Stimulated activated CD4-positive, alpha-beta T cell treated with anti-CD3 and anti-CD28 coated beads, Interleukin-12 subunit alpha, Interleukin-12 subunit beta, amount 100 ng/mL, for 24 hours (primary cell): Measurements from ENCODE around the gene LCA5.
A peak's percentile ranks its signal among the peaks of the same experiment; 100 is the strongest.
"Not testable (repeated sequence)": the region's sequence is repeated elsewhere in the genome, so short reads cannot be mapped to it uniquely, and the experiment has no call there.

ENCODE experiments used
- DNase-seq, 2 experiments: peaks; one replicate each; pipeline ENCODE4 v3.0.0-alpha.2; 2020; ENCODE audit warnings: low read depth in 2 of 2

LCA5 gene

GRCh38 chr6:79536954-79537747 is at the start of gene LCA5:
LCA5 (minus strand) TSS chr6:79537430; CDS start chr6:79518894, 18,536 bp downstream.
- DNase-seq: peak; percentile 70 to 71

- DNase-seq: no peak
These were observed 49.3 kb upstream of the LCA5 start for GRCh38 chr6:79586548-79586947.

GRCh38 chr6:79584332-79584731 is 47.1 kb upstream of the LCA5 start:
- DNase-seq: no peak

- not testable (repeated sequence) for DNase-seq
These were observed 40.7 kb upstream of the LCA5 start for GRCh38 chr6:79577926-79578325.

- no peak for DNase-seq
These were observed 37.5 kb upstream of the LCA5 start for GRCh38 chr6:79574630-79575225.

GRCh38 chr6:79574174-79574573 is 36.9 kb upstream of the LCA5 start:
- DNase-seq: no peak

- DNase-seq: no peak
These were observed 33.8 kb upstream of the LCA5 start for GRCh38 chr6:79571030-79571367.

- no peak for DNase-seq
These were observed 33.1 kb upstream of the LCA5 start for GRCh38 chr6:79570129-79571029.

DNA sequence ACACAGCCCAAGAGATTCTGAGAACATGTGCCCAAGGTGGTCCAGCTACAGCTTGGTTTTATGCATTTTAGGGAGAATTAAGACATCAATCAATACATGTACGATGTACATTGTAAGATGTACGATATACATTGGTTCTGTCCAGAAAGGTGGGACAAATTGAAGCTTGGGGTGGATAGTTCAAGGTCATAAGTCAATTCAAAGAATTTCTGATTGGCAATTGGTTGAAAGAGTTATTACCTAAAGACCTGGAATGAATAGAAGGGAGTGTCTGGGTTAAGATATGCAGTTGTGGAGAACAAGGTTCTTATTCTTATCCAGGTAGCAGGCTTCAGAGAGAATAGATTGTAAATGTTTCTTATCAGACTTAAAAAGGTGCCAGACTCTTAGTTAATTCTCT is 31.8 kb upstream of the LCA5 start:
- DNase-seq: no peak

DNA sequence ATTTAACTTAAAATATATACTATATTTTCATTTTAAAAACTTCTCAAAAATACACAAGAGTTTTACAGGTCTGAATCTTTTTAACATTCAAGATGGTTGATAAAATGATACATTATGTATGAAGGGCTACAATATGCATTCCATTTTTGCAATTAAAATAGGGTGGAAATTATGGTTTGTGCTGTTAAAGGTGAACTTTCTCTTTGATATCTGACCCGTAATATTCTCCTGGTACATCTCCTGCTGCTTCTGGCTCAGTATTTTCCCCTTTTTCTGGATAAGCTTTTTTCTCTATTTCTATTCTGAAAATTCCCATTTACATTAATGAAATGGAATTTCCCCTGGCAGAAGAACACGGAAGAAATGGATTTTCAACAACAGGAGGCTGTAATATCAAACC is 27.4 kb upstream of the LCA5 start:
- DNase-seq: no peak

DNA sequence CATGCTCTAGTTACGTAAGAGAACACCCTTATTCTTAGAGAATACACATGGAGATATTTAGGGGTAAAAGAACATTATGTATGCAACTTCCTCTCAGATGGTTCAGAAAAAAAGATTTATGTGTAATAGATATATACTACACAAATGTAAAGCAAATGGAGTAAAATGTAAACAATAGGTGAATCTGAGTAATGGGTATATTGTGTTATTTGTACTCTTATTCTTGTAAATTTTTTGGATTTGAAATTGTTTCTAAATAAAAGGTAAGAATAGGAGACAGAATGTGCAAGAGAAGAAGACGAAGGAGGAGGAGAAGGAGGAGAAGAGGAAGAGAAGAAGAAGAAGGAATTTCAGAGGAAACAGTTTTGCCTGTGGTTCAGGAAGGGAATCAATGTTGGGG is 22.5 kb upstream of the LCA5 start:
- DNase-seq: no peak

GRCh38 chr6:79557673-79558467 is 20.6 kb upstream of the LCA5 start:
- DNase-seq: no peak

- no peak for DNase-seq
These were observed 17.1 kb upstream of the LCA5 start for GRCh38 chr6:79554305-79554704.

GRCh38 chr6:79551401-79551800 is 14.2 kb upstream of the LCA5 start:
- DNase-seq: no peak

DNA sequence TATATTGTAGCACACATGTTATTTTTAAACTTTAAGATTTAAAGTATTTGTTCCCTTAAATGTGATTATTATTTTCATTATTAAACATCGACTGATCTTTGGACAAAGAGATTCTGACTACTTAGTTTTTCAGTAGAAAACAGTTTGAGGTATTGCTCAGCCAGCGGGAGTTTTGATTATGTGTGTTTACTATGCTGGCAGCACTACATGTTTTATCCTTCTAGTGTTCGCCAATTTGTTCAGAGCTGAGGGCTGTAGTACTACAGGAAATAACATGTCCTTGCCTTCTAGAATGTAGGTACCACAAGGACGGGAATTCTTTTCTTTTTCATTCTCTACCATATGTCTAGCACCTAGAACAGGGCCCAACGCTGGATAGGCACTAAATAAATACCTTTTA is 11.1 kb upstream of the LCA5 start:
- no peak for DNase-seq

DNA sequence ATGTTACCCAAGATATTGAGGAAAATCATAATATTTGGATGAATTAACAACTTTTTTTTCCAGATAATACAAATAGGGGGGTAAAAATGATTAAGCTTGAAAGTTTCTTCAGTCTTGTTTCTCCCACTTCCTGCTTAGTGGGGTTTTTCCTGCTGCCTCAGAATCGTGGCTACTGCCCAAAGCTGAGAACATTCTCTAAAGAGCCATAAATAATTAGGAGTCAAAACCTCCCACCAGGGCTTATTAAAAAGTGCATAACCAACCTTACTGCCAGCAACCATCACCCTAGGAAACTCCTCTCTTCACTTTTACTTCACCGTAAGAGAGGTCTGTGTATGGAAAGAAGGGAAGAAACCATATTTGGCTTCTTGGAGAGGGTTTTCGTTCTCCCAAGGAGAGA is 9.0 kb upstream of the LCA5 start:
- no peak for DNase-seq

DNA sequence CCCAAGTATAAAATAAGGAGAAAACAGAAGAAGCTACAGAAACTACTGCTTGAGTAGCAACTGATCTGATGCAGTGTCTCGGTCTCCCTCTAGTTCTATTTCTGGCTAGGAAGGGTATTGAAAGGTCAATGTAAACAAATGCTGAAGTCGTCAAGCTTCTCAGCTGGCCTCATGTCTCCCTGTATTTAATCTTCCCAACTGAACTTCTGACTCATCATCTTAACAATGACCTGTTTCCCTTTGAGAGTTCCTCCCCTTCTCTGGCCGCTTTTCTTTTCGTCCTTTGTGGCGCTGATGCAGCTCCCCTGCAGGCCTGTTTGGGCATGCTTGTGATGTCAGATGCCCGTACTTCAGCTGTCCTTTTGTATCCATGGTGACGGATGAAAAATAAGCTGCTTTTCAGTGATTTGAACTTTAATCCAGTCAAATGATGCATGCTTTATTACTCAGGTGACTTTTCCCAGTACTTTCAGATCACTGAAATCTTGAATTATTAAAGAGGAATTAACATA is 7.8 kb upstream of the LCA5 start:
- DNase-seq: no peak

GRCh38 chr6:79544299-79544927 is 7.2 kb upstream of the LCA5 start:
- no peak for DNase-seq

DNA sequence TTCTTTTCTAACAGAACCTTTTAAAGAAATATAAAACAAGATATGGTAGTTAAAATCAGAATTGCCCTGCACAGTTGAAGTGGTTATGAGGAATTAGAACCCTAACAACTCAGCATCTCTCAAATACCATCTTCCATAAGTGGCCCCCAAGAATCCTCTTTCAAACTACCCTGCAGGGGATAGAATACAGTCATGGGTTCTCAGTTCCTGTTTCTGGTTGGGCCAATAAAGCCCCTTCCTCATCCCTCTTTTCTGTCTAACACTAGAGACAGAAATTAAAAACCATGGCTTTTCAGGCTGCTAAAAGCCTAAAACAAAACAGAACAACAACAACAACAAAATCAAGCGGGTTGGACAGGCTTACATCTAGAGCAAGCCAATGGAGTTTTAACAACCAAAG is 6.7 kb upstream of the LCA5 start:
- no peak for DNase-seq

DNA sequence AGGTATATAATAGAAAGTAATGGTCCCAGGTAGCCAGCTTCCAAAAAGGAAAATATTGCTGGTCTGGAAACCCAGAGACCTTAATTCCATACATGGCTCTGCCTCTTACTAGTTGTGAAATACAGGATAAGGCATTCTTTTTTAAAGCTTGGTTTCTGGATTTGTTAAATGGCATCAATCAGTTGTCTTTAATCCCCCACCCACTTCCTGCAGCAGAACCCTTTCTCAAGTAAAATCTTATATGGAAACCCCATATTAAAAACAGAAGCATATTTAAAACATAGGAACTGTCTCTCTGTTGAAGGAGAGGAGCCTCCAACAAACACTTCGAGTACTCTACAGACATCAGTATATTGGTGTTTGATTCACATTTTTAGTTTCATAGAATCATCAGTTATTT is 6.2 kb upstream of the LCA5 start:
- DNase-seq: no peak
